Right renal cortex interstitium (tissue), 3 donors: ENCODE results near the gene ZNF558. TPM values are rescaled to one million over a fixed set of nuclear protein-coding genes. Genes with fewer than 3 reads are reported as not detected.
"Not testable (repeated sequence)": the region's sequence is repeated elsewhere in the genome, so short reads cannot be mapped to it uniquely, and the experiment has no call there.

Experiments
- DNase-seq, 3 donors: peaks; one replicate each; pipeline ENCODE4 v3.0.0-alpha.2; 2013; ENCODE audit warnings: low read depth in 3 of 3, low spot score in 2 of 3
- polyA plus RNA-seq, 3 donors: library from polyadenylated mRNA; unstranded; fragments of 120-200 nt; gene quantifications; one replicate each; pipeline ENCODE4 v1.2.1, GENCODE V29; 2013; ENCODE audit not compliant: insufficient read length in 3 of 3

The ZNF558 gene
- polyA plus RNA-seq, 3 donors = 40.6 to 45.8 (median 44.2) TPM

DNA sequence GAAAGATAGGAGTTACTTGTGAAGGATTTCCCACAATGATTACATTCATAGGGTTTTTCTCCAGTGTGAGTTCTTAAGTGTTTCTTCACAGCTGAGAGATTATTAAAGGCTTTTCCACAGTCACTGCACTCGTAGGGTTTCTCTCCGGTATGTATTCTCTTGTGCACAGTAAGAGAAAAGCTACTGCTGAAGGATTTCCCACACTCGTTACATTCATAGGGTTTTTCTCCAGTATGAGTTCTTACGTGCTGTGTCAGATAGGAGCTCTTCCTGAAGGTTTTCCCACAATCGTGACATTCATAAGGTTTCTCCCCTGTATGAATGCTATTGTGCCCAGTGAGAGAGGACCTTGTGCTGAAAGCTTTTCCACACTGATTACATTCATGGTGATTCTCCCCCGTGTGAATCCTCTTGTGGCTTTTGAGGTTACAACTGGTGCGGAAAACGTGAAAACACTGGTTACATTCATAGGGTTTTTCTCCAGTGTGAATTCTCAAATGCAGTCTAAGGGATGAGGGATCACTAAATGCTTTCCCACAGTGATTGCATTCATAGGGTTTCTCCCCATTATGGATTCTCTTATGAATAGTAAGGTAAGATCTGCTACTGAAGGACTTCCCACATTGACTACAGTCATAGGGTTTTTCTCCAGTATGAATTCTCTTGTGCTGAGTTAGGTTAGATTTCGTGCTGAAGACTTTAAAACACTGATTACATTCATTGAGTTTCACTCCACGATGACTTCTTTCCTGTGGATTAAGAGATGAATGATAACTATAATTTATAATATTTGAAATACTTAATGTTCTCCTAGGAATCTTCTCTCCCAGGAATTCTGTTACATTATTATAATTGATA, 20.6 kb downstream of the ZNF558 start:
- no peak for DNase-seq

DNA sequence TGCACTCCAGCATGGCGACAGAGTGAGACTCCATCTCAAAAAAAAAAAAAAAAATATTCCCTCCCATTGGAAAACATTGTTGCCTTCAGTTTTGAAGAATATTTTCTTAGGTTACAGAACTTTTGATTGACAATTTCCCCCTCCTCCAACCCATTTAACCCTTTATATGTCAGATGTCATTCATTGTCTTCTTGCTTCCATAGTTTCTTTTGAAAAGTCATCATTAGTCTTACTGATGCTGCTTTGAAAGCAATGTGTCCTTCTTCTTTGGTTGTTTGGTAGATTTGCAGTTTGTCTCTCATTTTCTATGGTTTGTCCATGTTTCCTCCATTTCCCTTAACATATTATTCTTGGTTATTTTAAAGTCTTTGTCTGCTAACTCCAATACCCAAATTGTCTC, 25.4 kb downstream of the ZNF558 start:
- DNase-seq = no peak

DNA sequence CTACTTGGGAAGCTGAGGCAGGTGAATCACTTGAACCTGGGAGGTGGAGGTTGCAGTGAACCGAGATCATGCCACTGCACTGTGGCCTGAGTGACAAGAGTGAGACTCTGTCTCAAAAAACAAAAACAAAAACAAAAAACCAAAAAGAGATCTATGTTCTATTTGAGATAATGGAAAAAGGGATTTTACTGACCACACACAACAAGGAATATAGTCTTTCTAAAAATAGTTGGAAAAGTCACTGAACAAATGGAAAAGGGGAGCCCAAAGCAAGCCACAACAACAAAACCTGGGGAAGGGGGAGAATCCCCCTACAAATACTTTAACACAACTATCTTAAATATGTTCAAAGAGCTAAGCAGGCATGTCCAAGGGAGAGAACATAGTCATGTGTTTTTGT, 37.3 kb downstream of the ZNF558 start:
- DNase-seq = no peak

DNA sequence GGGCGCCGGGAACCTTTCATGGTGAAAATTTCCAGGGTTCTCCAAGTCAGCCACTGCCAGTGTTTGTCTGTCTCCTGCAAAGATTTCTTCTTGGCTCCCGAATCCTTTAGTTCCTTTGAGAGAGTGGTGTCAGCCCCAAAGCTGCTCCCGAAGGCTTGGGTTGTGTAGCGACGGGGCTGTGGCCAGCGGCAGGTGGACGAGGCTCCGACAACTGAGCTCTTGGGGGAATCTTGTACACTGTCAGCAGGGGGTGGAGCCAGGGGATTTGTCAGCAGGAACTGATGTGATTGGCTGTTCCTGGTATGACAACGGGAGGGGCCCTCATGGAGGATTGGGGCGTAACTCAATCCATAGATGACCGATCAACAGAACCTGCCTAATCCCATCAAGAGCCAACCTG, 58.5 kb downstream of the ZNF558 start:
- DNase-seq = not testable (repeated sequence)

DNA sequence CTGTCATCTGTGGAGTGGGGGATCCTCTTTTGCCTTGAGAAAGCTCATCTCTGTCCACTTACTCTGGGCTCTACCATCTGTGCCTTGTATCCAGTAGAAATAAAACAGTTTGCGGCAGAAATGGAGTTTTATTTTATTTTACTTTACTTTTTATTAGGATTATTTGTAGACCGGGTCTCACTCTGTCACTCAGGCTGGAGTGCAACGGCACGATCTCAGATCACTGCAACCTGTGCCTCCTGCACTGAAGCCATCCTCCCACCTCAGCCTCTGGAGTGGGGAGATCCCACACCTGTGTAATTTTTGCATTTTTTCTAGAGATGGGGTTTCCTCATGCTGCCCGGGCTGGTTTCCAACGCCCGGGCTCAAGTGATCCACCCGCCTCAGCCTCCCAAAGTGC, 62.8 kb downstream of the ZNF558 start:
- not testable (repeated sequence) for DNase-seq

DNA sequence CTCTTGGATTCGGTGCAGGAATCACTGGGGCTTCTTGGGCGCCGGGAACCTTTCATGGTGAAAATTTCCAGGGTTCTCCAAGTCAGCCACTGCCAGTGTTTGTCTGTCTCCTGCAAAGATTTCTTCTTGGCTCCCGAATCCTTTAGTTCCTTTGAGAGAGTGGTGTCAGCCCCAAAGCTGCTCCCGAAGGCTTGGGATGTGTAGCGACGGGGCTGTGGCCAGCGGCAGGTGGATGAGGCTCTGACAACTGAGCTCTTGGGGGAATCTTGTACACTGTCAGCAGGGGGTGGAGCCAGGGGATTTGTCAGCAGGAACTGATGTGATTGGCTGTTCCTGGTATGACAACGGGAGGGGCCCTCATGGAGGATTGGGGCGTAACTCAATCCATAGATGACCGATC, 64.8 kb downstream of the ZNF558 start:
- DNase-seq = not testable (repeated sequence)

Other genes with a start within 250 kb of the ZNF558 start
- 10 to 100 TPM; 23.1 to 29.9 (median 27.7) TPM for gene ADAMTS10, start 221.6 kb downstream of the ZNF558 start, polyA plus RNA-seq
- not detected for gene NFILZ, start 201.7 kb downstream of the ZNF558 start, polyA plus RNA-seq
- not detected for gene ACTL9, start 133.5 kb downstream of the ZNF558 start, polyA plus RNA-seq
- not detected for gene OR2Z1, start 110.7 kb downstream of the ZNF558 start, polyA plus RNA-seq
- not detected for gene MBD3L1, start 73 bp upstream of the ZNF558 start, polyA plus RNA-seq
- gene MUC16, start 178.1 kb upstream of the ZNF558 start, polyA plus RNA-seq = under 1 TPM; 0.03 to 0.14 (median 0.06) TPM